Stimulated activated CD4-positive, alpha-beta T cell treated with anti-CD3 and anti-CD28 coated beads, Interleukin-4, amount 100 ng/mL, for 24 hours (primary cell): ENCODE results near the gene TBRG4.

Experiments
- DNase-seq: peaks from one replicate; pipeline ENCODE4 v3.0.0-alpha.2; 2020

TBRG4 gene

GRCh38 chr7:45140827-45141226, 29.3 kb upstream of the TBRG4 start:
- no peak for DNase-seq

- DNase-seq, result no peak
These were observed 27.2 kb upstream of the TBRG4 start for GRCh38 chr7:45138433-45139267.

DNA sequence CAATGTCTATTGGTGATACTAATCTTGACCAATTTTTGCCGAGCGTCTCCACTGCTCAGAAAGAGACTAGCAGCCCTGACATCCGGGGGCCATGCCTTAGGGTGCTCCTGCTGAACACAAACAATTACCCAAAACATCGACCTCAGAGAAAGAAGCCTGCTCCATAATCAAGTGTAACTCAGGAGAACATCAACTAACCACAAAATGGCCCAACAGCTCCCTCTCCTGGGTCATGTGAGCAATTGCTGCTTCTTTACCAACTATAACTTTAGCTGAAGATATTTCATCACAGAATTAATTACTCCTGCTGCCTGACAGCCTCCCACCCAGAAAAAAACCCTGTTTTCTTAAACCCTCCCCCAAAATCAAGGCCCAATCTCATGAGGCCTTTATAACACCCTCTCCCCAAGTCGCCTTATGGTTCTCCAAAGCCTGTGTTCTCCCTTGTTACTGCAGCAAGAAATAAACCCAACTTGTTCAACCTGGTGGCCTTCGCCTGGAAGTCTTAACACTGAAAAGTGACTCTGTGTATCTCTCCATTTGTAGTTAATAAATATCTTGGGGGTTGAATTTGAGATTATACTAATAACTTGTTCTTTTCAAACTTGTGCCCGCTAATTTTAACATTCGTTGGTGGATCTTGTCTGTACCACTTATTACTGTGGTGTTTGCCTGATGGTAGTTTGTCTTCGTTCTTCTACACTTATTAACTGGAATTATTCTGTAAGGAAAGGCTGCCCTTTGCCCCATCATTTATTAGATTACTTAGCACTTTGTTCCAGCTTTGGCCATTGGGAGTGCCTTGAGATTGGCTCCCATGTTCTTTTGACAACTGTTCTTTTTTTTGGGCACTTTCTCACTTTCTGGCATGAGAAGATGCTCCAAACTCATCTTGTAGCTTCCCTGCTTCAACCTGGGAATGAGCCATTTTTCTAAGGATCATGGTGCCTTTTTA, 24.9 kb upstream of the TBRG4 start:
- DNase-seq, result peak; percentile 74

GRCh38 chr7:45133877-45134276, 22.4 kb upstream of the TBRG4 start:
- no peak for DNase-seq

GRCh38 chr7:45133352-45133751, 21.9 kb upstream of the TBRG4 start:
- no peak for DNase-seq

DNA sequence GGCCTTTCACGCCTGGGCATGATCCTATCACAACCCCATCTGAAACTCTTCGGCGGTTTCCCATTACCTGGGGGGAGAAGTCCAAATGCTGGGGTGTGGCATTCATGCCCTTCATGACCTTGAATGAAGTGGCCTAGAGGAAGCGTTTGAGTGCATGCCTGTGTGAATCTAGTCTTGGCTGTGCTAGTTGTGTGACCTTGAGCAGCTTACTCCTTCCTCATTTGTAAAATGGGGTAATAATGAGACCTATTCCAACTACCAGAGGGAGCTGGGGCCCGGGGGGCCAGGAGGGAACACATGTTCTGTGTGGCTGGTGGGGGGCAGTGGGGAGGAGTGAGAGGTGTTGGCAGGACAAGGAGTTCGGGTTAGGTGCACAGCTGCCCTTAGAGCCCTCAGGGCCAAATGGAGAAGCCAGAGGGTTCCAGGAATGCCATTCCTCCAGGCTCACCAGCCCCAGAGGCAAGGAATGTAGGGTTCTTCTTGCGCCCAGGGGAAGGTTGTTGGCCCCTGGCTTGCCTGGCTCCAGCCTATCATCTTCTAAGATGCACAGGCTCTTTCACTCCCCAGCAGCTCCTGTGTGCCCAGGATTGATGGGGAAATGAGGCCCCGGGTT, 21.3 kb upstream of the TBRG4 start:
- DNase-seq, result no peak

DNA sequence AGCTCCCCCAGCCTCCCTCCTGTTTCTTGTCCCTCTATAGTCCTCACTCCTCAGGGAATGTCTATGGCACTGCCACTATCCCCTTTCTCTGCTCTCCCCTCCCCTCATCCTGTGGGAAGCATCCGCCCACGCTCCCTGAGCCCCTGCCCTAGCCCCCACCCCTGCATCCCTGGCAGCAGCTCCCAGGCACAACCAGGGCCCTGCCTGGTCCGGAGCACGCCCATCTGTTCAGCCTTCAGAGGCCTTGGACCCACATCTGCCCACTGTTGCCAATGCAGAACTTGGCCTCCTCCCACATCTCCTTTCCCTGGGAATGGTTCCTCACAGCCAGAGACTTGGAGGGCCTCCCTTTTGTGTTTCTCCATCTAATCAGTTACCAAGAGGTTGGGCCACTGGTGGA, 20.4 kb upstream of the TBRG4 start:
- no peak for DNase-seq

DNA sequence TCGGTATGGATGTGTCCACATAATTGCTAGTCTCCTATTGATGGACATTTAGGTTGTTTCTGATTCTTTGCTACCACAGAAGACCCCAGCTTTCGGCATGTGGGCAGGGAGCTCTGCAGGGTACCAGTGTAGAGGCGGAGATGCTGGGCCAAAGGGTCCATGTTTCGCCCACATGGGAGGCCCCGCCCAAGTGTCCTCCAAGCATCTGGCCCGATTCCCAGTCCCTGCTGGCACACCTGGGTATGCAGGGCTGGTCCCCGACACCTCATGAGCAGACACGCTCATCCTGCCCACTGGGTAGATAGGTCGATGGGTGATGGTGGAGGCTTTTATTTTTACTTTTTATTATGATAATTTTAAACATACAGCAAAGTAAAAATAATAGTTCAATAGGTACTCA, 19.4 kb upstream of the TBRG4 start:
- no peak for DNase-seq

DNA sequence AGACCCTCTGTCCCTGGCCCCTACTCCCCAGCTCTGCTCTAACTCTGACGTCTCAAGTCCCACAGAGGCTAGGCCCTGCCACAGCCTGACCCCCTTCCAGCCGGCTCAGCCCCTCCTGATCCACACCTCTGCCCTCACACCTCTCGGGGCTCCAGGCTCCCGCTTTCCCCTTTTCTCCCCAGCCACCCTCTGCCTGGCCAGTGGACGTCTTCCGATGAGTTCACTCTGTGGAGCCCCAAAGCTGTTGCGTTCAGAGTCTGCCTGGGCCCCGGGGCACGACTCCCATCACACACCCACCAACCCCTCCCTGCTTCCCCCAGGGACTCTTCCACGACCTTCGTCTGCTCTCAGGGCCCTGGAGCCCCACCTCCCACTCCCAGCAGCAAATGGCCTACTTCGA, 18.4 kb upstream of the TBRG4 start:
- DNase-seq, result no peak

- DNase-seq, result no peak
These were observed 17.8 kb upstream of the TBRG4 start for GRCh38 chr7:45129181-45129800.

DNA sequence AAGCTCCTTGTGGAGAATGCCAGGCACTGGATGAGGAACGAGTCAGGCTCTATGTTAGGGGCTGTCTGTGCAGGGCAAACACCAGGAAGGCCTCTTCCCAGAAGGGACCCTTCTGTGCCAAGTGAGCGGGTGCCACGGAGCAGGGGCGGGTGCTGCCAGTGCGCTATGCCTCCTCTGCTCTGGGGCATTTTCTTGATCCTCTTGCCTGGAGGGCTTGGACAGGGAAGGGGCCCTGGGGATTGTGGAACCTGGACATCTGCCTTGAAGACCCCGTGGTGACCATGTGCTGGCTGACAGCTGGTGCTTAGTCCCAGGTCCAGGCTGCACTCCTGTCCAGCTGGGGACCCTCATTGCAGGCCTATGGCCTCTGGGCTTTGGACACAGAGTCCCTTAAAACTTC, 15.4 kb upstream of the TBRG4 start:
- no peak for DNase-seq

DNA sequence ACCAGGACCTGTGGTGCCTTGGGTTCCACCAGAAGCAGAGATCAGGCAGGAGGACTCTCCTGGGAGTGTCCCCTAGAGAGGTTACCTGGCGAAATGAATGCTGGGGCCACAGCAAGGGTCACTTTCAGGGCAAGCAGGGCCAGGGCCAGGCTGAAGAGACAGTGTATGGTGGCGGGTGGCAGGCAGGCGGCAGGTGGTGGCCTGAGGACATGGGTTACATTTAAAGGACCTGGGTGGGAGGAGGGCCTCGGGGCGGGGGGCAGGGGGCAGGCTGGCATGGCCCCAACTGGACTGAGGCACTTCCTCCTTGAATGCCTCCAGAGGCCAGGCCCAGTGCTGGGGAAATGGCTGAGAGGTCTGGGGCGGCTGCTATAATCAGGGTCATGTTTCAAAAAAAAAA, 14.7 kb upstream of the TBRG4 start:
- no peak for DNase-seq

DNA sequence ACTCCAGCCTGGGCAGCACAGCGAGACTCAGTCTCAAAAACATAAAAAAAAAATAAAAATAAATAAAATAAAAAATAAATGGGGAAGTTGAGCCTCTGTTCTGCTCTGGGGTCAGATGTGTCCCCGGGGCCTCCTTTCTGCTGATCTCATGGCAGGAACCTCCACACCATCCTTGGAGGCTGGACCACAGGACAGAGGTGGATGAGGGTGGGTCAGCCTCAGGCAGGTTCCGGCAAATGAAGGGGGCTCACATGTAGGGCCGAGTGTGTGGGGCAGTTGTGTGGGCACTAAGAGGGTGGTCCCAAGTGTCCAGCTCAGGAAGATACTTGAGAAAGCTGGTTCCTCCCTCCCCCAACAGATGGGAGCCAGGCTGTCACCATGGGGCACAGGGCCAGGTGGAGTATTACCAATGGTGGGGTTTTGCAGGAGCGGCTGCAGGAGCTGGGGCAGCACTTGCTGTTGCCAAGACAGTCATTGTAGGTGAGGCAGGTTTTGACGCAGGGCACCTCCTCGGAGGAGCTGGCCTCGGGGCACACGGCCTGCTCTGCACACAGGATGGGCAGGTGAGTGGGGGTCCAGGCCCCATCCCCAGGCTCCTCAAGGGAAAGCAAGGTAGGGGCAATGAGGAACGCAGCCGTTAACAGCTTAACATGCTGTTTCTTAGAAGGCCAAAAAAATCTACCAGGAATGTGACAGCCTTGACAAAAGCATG, 13.9 kb upstream of the TBRG4 start:
- DNase-seq, result no peak

DNA sequence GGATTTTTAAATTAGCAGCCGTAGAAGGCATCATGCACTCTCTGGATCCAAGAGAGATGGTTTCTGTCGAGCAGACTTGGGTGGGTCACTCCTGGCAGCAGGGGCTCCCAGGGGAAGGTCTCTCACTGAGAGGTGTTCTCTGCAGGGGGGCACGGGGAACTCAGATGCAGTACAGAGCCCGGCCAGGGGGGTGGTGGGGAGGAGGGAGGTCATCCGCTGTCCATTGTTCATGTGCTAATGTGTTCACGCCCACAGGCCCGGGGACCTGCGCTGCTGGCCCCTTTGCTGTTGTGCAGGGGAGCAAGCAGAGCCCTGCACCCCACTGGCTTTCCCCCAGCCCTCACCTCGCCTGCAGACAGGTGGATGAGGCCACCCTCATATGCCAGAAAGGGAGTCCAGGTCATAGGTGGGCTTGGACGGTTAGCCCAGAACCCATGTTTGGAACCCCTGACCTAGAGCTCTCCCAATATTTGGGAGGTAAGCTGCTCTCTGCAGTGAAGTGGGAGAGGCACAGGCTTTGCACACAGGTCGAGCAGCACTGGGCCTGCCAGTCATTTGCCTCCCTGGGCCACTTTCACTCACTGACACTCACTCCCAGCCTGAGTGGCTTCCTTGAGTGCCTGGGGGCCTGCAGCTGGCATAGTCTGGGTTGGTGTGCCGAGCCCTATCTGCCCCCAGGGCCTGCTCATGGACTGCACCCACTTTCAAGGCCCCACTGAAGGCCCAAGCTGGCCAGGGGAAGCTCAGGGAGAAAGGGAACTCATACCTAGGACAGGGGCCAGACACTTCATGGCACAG, 12.6 kb upstream of the TBRG4 start:
- no peak for DNase-seq

- no peak for DNase-seq
These were observed 11.7 kb upstream of the TBRG4 start for GRCh38 chr7:45122975-45123860.

DNA sequence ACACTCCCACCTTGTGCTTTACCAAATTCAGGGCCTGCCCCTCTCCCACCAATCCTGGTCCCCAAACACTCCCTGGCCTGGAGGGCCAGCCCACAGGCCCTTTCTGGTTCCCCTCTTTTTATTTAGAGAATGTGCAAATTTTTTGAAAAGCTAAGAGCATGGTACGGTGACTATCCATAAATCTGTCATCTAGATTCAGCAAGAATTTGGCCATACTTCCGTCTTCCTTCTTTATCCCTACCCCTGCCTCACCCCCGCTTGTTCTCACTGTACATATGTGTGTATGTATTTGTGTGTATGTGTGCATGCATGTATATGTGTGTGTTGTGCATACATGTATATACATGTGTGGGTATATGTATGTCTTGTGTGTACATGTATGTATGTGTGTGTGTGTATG, 8.1 kb upstream of the TBRG4 start:
- DNase-seq, result no peak

GRCh38 chr7:45118889-45119331, 7.4 kb upstream of the TBRG4 start:
- no peak for DNase-seq

- DNase-seq, result no peak
These were observed 6.8 kb upstream of the TBRG4 start for GRCh38 chr7:45118292-45118691.

DNA sequence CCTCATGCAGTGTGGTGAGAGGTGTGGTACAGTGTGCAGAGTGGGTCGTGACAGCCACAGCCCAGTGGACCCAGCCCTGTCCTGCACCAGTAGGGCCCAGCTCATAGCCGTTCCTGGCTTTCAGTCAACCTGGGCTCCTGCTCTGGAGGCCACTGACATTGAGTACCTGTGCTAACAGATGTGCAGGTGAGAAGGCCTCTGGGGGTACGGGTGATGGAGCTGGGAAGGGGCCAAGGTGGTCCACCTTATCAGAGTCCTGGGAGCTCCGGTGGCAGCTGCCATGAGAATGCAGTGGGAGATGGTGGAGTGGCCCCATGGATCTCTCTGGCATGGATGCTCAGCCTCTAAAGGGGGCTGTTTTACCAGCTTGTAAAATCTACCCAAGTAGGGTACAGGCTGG, 6.1 kb upstream of the TBRG4 start:
- DNase-seq, result no peak

GRCh38 chr7:45116048-45116447, 4.6 kb upstream of the TBRG4 start:
- no peak for DNase-seq
